Right forelimb (tissue), 1 donor: ENCODE data around the gene PRPF40B.
"Not testable (repeated sequence)": the region's sequence is repeated elsewhere in the genome, so short reads cannot be mapped to it uniquely, and the experiment has no call there.

Source experiments
- DNase-seq: peaks from one replicate; pipeline ENCODE4 v3.0.0-alpha.2; 2018

The PRPF40B gene

GRCh38 chr12:49609875-49610154 lies 13.5 kb upstream of the PRPF40B start:
- DNase-seq, result no peak

- DNase-seq, result not testable (repeated sequence)
These were observed 12.6 kb upstream of the PRPF40B start for GRCh38 chr12:49610785-49611184.

- no peak for DNase-seq
These were observed 11.2 kb upstream of the PRPF40B start for GRCh38 chr12:49612210-49612609.

- no peak for DNase-seq
These were observed 7.6 kb upstream of the PRPF40B start for GRCh38 chr12:49615725-49616124.

GRCh38 chr12:49616533-49617219 lies 6.7 kb upstream of the PRPF40B start:
- no peak for DNase-seq

- DNase-seq, result no peak
These were observed 4.8 kb upstream of the PRPF40B start for GRCh38 chr12:49618576-49618975.

GRCh38 chr12:49619286-49619685 lies 4.1 kb upstream of the PRPF40B start:
- no peak for DNase-seq

- DNase-seq, result no peak
These were observed 1.5 kb upstream of the PRPF40B start for GRCh38 chr12:49621651-49622500.

GRCh38 chr12:49622501-49623141 lies 740 bp upstream of the PRPF40B start:
- no peak for DNase-seq

GRCh38 chr12:49624921-49625577 lies 1.7 kb downstream of the PRPF40B start:
- DNase-seq, result no peak

- no peak for DNase-seq
These were observed 2.9 kb downstream of the PRPF40B start for GRCh38 chr12:49626169-49626835.

GRCh38 chr12:49626836-49627235 lies 3.5 kb downstream of the PRPF40B start:
- no peak for DNase-seq

- no peak for DNase-seq
These were observed 4.5 kb downstream of the PRPF40B start for GRCh38 chr12:49627752-49628360.

GRCh38 chr12:49631336-49631907 lies 8.1 kb downstream of the PRPF40B start:
- DNase-seq, result no peak

GRCh38 chr12:49632401-49632800 lies 9.0 kb downstream of the PRPF40B start:
- DNase-seq, result no peak

- no peak for DNase-seq
These were observed 9.8 kb downstream of the PRPF40B start for GRCh38 chr12:49632986-49633702.

- DNase-seq, result peak; percentile 39
These were observed 10.5 kb downstream of the PRPF40B start for GRCh38 chr12:49633703-49634345.

- peak; percentile 38 for DNase-seq
These were observed 11.7 kb downstream of the PRPF40B start for GRCh38 chr12:49635036-49635435.

GRCh38 chr12:49635656-49636055 lies 12.3 kb downstream of the PRPF40B start:
- no peak for DNase-seq

- DNase-seq, result no peak
These were observed 13.2 kb downstream of the PRPF40B start for GRCh38 chr12:49636574-49636973.
